Small intestine (tissue), 7 donors: ENCODE results near the gene KCMF1. TPM values are rescaled to one million over a fixed set of nuclear protein-coding genes. Genes with fewer than 3 reads are reported as not detected.

Source experiments
- DNase-seq, 2 donors: peaks; one replicate each; pipeline versions ENCODE4 v3.0.0 to v3.0.0-alpha.2; 2013
- FAIRE-seq: peaks from 2 replicates; lab custom pipeline; 2012; peaks lifted over from hg19 to GRCh38; lab: Jason Lieb, UNC
- H3K27ac ChIP-seq, 3 donors: one replicate each; pipeline ENCODE4 v1.5.1; 2013; ENCODE audit warnings: low read length in 2 of 3, mild to moderate bottlenecking in 2 of 3, control low read depth in 1 of 3, inconsistent platforms in 1 of 3, low read depth in 1 of 3, moderate library complexity in 1 of 3
- H3K27me3 ChIP-seq, 3 donors: one replicate each; pipeline ENCODE4 v1.6.1; 2013; ENCODE audit warnings: low read length in 3 of 3, inconsistent platforms in 1 of 3; ENCODE audit not compliant: control insufficient read depth in 3 of 3, insufficient read depth in 3 of 3
- H3K36me3 ChIP-seq, 3 donors: one replicate each; pipeline ENCODE4 v1.6.1; 2013; ENCODE audit warnings: low read length in 3 of 3, inconsistent platforms in 1 of 3, low read depth in 1 of 3, mild to moderate bottlenecking in 1 of 3, moderate library complexity in 1 of 3; ENCODE audit not compliant: control insufficient read depth in 3 of 3, insufficient read depth in 2 of 3
- H3K4me1 ChIP-seq, 3 donors: one replicate each; pipeline ENCODE4 v1.6.1; 2013; ENCODE audit warnings: low read length in 2 of 3, inconsistent platforms in 1 of 3, low read depth in 1 of 3, mild to moderate bottlenecking in 1 of 3, moderate library complexity in 1 of 3; ENCODE audit not compliant: control insufficient read depth in 3 of 3, insufficient read depth in 2 of 3
- H3K4me3 ChIP-seq, 3 donors: one replicate each; pipeline ENCODE4 v1.5.1; 2013; ENCODE audit warnings: low read length in 3 of 3, control low read depth in 1 of 3, inconsistent platforms in 1 of 3, low read depth in 1 of 3, mild to moderate bottlenecking in 1 of 3, moderate library complexity in 1 of 3
- H3K9me3 ChIP-seq, 2 donors: one replicate each; pipeline ENCODE4 v1.6.1; 2013; ENCODE audit warnings: low read depth in 1 of 2, low read length in 1 of 2; ENCODE audit not compliant: control insufficient read depth in 2 of 2, insufficient read depth in 1 of 2
- WGBS, 3 donors: extraction: QIAGEN DNeasy Blood & Tissue Kit; methylation state at CpG; one replicate each; pipeline ENCODE4 v1.1.7; 2013; 5-methylcytosine and 5-hydroxymethylcytosine counted together
- polyA plus RNA-seq, 4 donors: library from polyadenylated mRNA; stranded (reverse) in 3 of 4; unstranded in 1 of 4; fragments of 200-250 nt in 3 of 4; fragments of 120-200 nt in 1 of 4; gene quantifications; one replicate each; pipeline versions ENCODE4 v1.2.1 to v1.2.3, GENCODE V29; 2013
- donor health status: healthy with polysubstance abuse.
- donor health status: control.
- donor health status: control.
- donor health status: Bipolar disorder and iron deficiency.
- donor health status: healthy.

Gene KCMF1
- polyA plus RNA-seq, 4 donors: 31.9 to 58.9 (median 44.8) TPM

DNA sequence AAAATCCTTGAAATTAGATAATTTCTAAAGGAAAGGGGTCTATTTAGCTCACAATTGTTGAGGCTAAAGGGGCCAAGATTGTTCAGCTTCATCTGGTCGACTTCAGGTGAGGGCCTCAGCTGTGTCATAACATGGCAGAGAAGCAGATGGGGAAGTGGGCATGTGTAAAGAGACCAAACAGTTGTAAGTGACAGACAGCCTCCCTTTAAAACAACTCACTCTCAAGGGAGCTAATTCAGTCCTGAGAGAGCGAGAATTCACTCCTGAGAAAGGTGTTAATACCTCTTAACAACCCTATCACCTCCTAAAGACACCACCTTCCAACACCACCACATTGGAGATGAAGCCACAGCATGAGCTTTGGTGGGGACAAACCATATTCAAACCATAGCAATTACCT lies 62.4 kb downstream of the KCMF1 start:
- Histone ChIP-seq H3K27ac (no peak overlapping the region), H3K4me1 (no peaks in the 10 kb centered on the region), H3K4me3 (no peak overlapping the region), H3K36me3 (peaks cover 5 to 41% (median 21%) of the 10 kb centered on the region in 3 donors), H3K9me3 (no peaks in the 10 kb centered on the region), H3K27me3 (no peaks in the 10 kb centered on the region)
- FAIRE-seq (no peak), DNase-seq (no peak)
- WGBS, 3 donors: 89 to 95% (median 92%) methylated on average over 2 of the region's 2 CpGs

DNA sequence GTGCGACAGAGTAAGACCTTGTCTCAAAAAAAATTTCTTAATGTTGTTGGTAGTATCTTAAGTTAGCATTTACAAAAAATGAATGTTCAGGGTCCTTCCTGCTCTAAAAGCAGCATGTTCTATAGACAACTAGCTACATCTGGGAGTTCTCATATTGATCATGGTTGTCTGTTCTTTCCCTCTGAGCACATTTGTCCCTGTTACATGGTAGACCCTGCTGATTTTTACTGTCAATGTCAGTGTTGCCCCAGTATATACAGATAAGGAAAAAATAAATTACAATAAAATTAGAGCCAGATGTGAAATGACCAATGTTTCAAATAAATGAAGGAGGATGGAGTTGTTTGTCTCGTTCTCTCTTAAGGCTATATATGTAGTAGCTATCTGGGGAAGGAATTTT lies 63.2 kb downstream of the KCMF1 start:
- no peak overlapping the region for H3K27ac ChIP-seq
- no peaks in the 10 kb centered on the region for H3K9me3 ChIP-seq
- no peaks in the 10 kb centered on the region for H3K27me3 ChIP-seq
- peaks cover 5 to 37% (median 21%) of the 10 kb centered on the region in 3 donors for H3K36me3 ChIP-seq
- FAIRE-seq: no peak
- WGBS, 3 donors: 94 to 98% (median 95%) methylated on average over 2 of the region's 2 CpGs
- H3K4me3 ChIP-seq: no peak overlapping the region
- H3K4me1 ChIP-seq: no peaks in the 10 kb centered on the region
- no peak for DNase-seq

DNA sequence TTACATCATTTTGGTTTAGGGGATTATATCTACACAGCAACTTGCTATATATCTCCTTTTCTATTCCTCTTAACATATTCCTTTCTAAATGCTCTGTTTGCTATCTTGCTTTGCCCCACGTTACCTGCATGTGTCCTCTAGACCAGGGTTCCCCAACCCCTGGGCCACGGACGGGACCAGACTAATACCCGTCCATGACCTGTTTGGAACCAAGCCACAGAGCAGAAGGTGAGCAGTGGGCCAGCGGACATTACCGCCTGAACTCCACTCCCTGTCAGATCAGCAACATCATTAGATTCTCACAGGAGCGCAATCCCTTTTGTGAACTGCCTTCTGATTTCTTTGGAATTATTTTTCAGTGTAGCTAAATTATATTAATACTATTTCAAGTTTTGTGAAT lies 66.7 kb downstream of the KCMF1 start:
- no peak overlapping the region for H3K4me3 ChIP-seq
- FAIRE-seq: no peak
- WGBS, 3 donors: 94 to 96% (median 96%) methylated on average over 7 of the region's 7 CpGs

GRCh38 chr2:85042330-85042729 lies 71.4 kb downstream of the KCMF1 start:
- 98 to 99% (median 99%) methylated on average over 4 of the region's 4 CpGs for WGBS, 3 donors
- FAIRE-seq: no peak

More for the DNA sequence above, 66.7 kb downstream of the KCMF1 start:
- DNase-seq: no peak
- H3K9me3 ChIP-seq: no peaks in the 10 kb centered on the region
- no peak overlapping the region for H3K27ac ChIP-seq
- H3K27me3 ChIP-seq: no peaks in the 10 kb centered on the region
- H3K36me3 ChIP-seq: peaks cover 5 to 25% (median 24%) of the 10 kb centered on the region in 3 donors
- no peaks in the 10 kb centered on the region for H3K4me1 ChIP-seq

DNA sequence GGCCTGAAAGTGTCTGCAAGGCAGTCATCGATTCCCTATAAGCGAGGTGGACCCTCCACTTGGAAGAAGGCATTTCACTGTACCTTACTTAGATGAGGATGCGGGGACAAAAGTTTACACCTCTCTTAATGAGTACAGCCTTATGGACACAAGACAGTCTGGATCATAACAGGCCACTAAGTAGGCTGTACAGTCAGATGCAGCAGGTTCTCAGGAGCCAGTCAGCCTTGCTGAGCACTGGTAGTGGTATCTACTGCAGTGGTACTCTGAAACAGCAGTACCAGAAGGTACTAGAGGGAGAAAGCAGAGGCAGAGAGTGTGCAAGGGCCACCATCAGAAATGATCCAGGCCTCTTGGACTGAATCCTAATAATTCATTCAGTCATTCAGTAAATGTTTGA lies 77.6 kb downstream of the KCMF1 start:
- Histone ChIP-seq H3K4me3 (no peak overlapping the region), H3K36me3 (peaks cover 12 to 42% (median 19%) of the 10 kb centered on the region in 3 donors), H3K9me3 (no peaks in the 10 kb centered on the region), H3K27me3 (no peaks in the 10 kb centered on the region), H3K27ac (no peak overlapping the region), H3K4me1 (no peaks in the 10 kb centered on the region)
- 97 to 99% (median 98%) methylated on average over 3 of the region's 3 CpGs for WGBS, 3 donors
- DNase-seq (no peak), FAIRE-seq (no peak)

More at GRCh38 chr2:85042330-85042729, 71.4 kb downstream of the KCMF1 start:
- DNase-seq: no peak
- H3K27me3 ChIP-seq: no peaks in the 10 kb centered on the region
- no peak overlapping the region for H3K27ac ChIP-seq
- H3K36me3 ChIP-seq: peaks cover 3 to 34% (median 29%) of the 10 kb centered on the region in 3 donors
- no peaks in the 10 kb centered on the region for H3K9me3 ChIP-seq
- no peaks in the 10 kb centered on the region for H3K4me1 ChIP-seq
- H3K4me3 ChIP-seq: no peak overlapping the region

- no peak for DNase-seq
- Histone ChIP-seq H3K9me3 (no peaks in the 10 kb centered on the region), H3K36me3 (peaks cover 12 to 37% (median 19%) of the 10 kb centered on the region in 3 donors), H3K4me1 (no peaks in the 10 kb centered on the region), H3K27ac (no peak overlapping the region), H3K27me3 (no peaks in the 10 kb centered on the region), H3K4me3 (no peak overlapping the region)
- no peak for FAIRE-seq
- 82 to 89% (median 88%) methylated on average over 10 of the region's 10 CpGs for WGBS, 3 donors
Observed at GRCh38 chr2:85049236-85049635, 78.3 kb downstream of the KCMF1 start.

- WGBS, 3 donors: 21 to 57% (median 46%) methylated on average over 6 of the region's 6 CpGs
- no peak overlapping the region for H3K4me3 ChIP-seq
- no peak overlapping the region for H3K27ac ChIP-seq
- no peaks in the 10 kb centered on the region for H3K9me3 ChIP-seq
- H3K4me1 ChIP-seq: no peaks in the 10 kb centered on the region
- peaks cover 5 to 16% (median 5%) of the 10 kb centered on the region in 3 donors for H3K36me3 ChIP-seq
- peak; percentile 73 to 82 for DNase-seq
- no peak for FAIRE-seq
- H3K27me3 ChIP-seq: no peaks in the 10 kb centered on the region
Observed at GRCh38 chr2:85053802-85054201, 82.8 kb downstream of the KCMF1 start.

- Histone ChIP-seq H3K27me3 (no peaks in the 10 kb centered on the region), H3K9me3 (no peaks in the 10 kb centered on the region), H3K36me3 (peaks cover 0 to 3% (median 0%) of the 10 kb centered on the region in 3 donors), H3K27ac (no peak overlapping the region), H3K4me1 (no peaks in the 10 kb centered on the region), H3K4me3 (no peak overlapping the region)
- WGBS, 3 donors: 74 to 85% (median 79%) methylated on average over 15 of the region's 15 CpGs
- FAIRE-seq: no peak
- DNase-seq: no peak
Observed at GRCh38 chr2:85057226-85057962, 86.4 kb downstream of the KCMF1 start.
